ENCODE measurements around the gene ATAD1.

The ATAD1 gene

GRCh38 chr10:87712913-87713616 is 105.0 kb downstream of the ATAD1 start:
- no peaks in the 10 kb centered on the region for H3K9me3 Mint-ChIP-seq
- H3K4me3 Mint-ChIP-seq = no peak overlapping the region
- H3K27me3 Mint-ChIP-seq = no peaks in the 10 kb centered on the region
- no peaks in the 10 kb centered on the region for H3K36me3 Mint-ChIP-seq (ENCODE audit: low read depth)
- ATAC-seq = no peak
- no peak for DNase-seq
- H3K27ac Mint-ChIP-seq = no peak overlapping the region
- H3K4me1 Mint-ChIP-seq = no peaks in the 10 kb centered on the region

- Mint-ChIP-seq H3K4me1 (peaks cover 4% of the 10 kb centered on the region), H3K36me3 (ENCODE audit: low read depth) (no peaks in the 10 kb centered on the region), H3K27ac (no peak overlapping the region), H3K27me3 (peaks cover 6% of the 10 kb centered on the region), H3K9me3 (no peaks in the 10 kb centered on the region), H3K4me3 (no peak overlapping the region)
- ATAC-seq (no peak), DNase-seq (no peak)
Measured at GRCh38 chr10:87707254-87707653, 110.8 kb downstream of the ATAD1 start.

GRCh38 chr10:87706731-87707130 is 111.3 kb downstream of the ATAD1 start:
- Mint-ChIP-seq H3K4me1 (peaks cover 4% of the 10 kb centered on the region), H3K4me3 (no peak overlapping the region), H3K27ac (no peak overlapping the region), H3K9me3 (no peaks in the 10 kb centered on the region), H3K27me3 (peaks cover 6% of the 10 kb centered on the region), H3K36me3 (ENCODE audit: low read depth) (no peaks in the 10 kb centered on the region)
- ATAC-seq = no peak
- DNase-seq = no peak

GRCh38 chr10:87705339-87705738 is 112.7 kb downstream of the ATAD1 start:
- Mint-ChIP-seq H3K4me3 (no peak overlapping the region), H3K4me1 (peaks cover 4% of the 10 kb centered on the region), H3K27ac (no peak overlapping the region), H3K27me3 (peaks cover 6% of the 10 kb centered on the region), H3K36me3 (ENCODE audit: low read depth) (no peaks in the 10 kb centered on the region), H3K9me3 (no peaks in the 10 kb centered on the region)
- DNase-seq (no peak), ATAC-seq (no peak)

- Mint-ChIP-seq H3K27ac (no peak overlapping the region), H3K9me3 (no peaks in the 10 kb centered on the region), H3K27me3 (peaks cover 6% of the 10 kb centered on the region), H3K4me3 (no peak overlapping the region), H3K4me1 (peaks cover 4% of the 10 kb centered on the region), H3K36me3 (ENCODE audit: low read depth) (no peaks in the 10 kb centered on the region)
- no peak for DNase-seq
- no peak for ATAC-seq
Measured at GRCh38 chr10:87703771-87704170, 114.3 kb downstream of the ATAD1 start.

GRCh38 chr10:87702973-87703294 is 115.1 kb downstream of the ATAD1 start:
- no peaks in the 10 kb centered on the region for H3K36me3 Mint-ChIP-seq (ENCODE audit: low read depth)
- no peaks in the 10 kb centered on the region for H3K9me3 Mint-ChIP-seq
- H3K4me3 Mint-ChIP-seq = no peak overlapping the region
- H3K27ac Mint-ChIP-seq = no peak overlapping the region
- DNase-seq (no peak), ATAC-seq (no peak)
- H3K4me1 Mint-ChIP-seq = peaks cover 4% of the 10 kb centered on the region
- H3K27me3 Mint-ChIP-seq = peaks cover 7% of the 10 kb centered on the region

GRCh38 chr10:87702260-87702972 is 115.6 kb downstream of the ATAD1 start:
- ATAC-seq = no peak
- no peaks in the 10 kb centered on the region for H3K9me3 Mint-ChIP-seq

More at GRCh38 chr10:87702260-87702972, 115.6 kb downstream of the ATAD1 start:
- Mint-ChIP-seq H3K27ac (no peak overlapping the region), H3K27me3 (peaks cover 10% of the 10 kb centered on the region), H3K4me3 (no peak overlapping the region), H3K4me1 (peaks cover 4% of the 10 kb centered on the region), H3K36me3 (ENCODE audit: low read depth) (no peaks in the 10 kb centered on the region)
- no peak for DNase-seq
